Cardiac muscle cell (in vitro differentiated cells and primary cell): Measurements from ENCODE around the gene SHISA3. TPM values are rescaled to one million over a fixed set of nuclear protein-coding genes. Genes with fewer than 3 reads are reported as not detected.
A peak's percentile ranks its signal among the peaks of the same experiment; 100 is the strongest.

ENCODE experiments used
- DNase-seq, 2 donors: peaks; one replicate each; pipeline versions ENCODE4 v3.0.0 to v3.0.0-alpha.2; 2010 to 2017; ENCODE audit warnings: low read depth in 1 of 2, low spot score in 1 of 2
- H3K27ac ChIP-seq: fragments of 200-600 bp; sonication (generic); 2 replicates; pipeline ENCODE4 v1.5.1; 2016
- H3K27me3 ChIP-seq: fragments of 200-600 bp; sonication (generic); 2 replicates; pipeline ENCODE4 v1.6.0; 2016; ENCODE audit warnings: control low read depth
- H3K36me3 ChIP-seq: fragments of 200-600 bp; sonication (generic); 2 replicates; pipeline ENCODE4 v1.5.1; 2016; ENCODE audit warnings: control low read depth
- H3K4me1 ChIP-seq: fragments of 200-600 bp; sonication (generic); 2 replicates; pipeline ENCODE4 v1.8.1; 2017; ENCODE audit warnings: low read depth, mild to moderate bottlenecking, mixed run types
- H3K4me3 ChIP-seq: fragments of 200-600 bp; sonication (generic); 2 replicates; pipeline ENCODE4 v1.5.1; 2016; ENCODE audit warnings: mild to moderate bottlenecking
- H3K9me3 ChIP-seq: fragments of 200-600 bp; sonication (generic); 2 replicates; pipeline ENCODE4 v1.5.1; 2017; ENCODE audit warnings: low read depth, mild to moderate bottlenecking, control low read depth
- CTCF ChIP-seq: IDR thresholded peaks from 2 replicates; pipeline ENCODE4 v1.5.1; 2012; ENCODE audit warnings: low read depth, mild to moderate bottlenecking, low read length
- polyA plus RNA-seq: library from polyadenylated mRNA; unstranded; fragments of >200 nt; fragmentation: Nextera tagmentation; extraction: Ambion mirVana; gene quantifications from 2 replicates; pipeline ENCODE4 v1.2.1, GENCODE V29; 2016
- total RNA-seq: library from RNA; depleted of rRNA; stranded (reverse); fragments of >200 nt; gene quantifications from 2 replicates; pipeline ENCODE4 v1.2.3, GENCODE V29; 2016

SHISA3 gene
- total RNA-seq (13.1 and 13.3 TPM in 2 replicates), polyA plus RNA-seq (7.4 and 12.7 TPM in 2 replicates)

- Histone ChIP-seq H3K36me3 (no peaks in the 10 kb centered on the region), H3K4me1 (peaks cover 14% of the 10 kb centered on the region), H3K4me3 (peak within 1 kb of the TSS; percentile 31), H3K9me3 (no peaks in the 10 kb centered on the region), H3K27ac (no peak within 1 kb of the TSS), H3K27me3 (peaks cover 86% of the 10 kb centered on the region)
- peak; percentile 50 to 65 for DNase-seq
- TF ChIP-seq CTCF = no peak
Observed at GRCh38 chr4:42396752-42397634, at the start of gene SHISA3. Gene SHISA3 (plus strand): TSS chr4:42397488. CDS start chr4:42398057, 569 bp downstream.

- no peak overlapping the region for H3K27ac ChIP-seq
- H3K36me3 ChIP-seq = no peaks in the 10 kb centered on the region
- H3K9me3 ChIP-seq = no peaks in the 10 kb centered on the region
- no peaks in the 10 kb centered on the region for H3K27me3 ChIP-seq
- no peak for DNase-seq
- TF ChIP-seq CTCF = no peak
- no peaks in the 10 kb centered on the region for H3K4me1 ChIP-seq
- no peak overlapping the region for H3K4me3 ChIP-seq
Observed at GRCh38 chr4:42348247-42348646, 49.0 kb upstream of the SHISA3 start.

- H3K27me3 ChIP-seq = no peaks in the 10 kb centered on the region
- no peak for TF ChIP-seq CTCF
- no peaks in the 10 kb centered on the region for H3K9me3 ChIP-seq
- no peak overlapping the region for H3K4me3 ChIP-seq
- DNase-seq = no peak
- H3K27ac ChIP-seq = no peak overlapping the region
- no peaks in the 10 kb centered on the region for H3K4me1 ChIP-seq
- H3K36me3 ChIP-seq = no peaks in the 10 kb centered on the region
Observed at GRCh38 chr4:42348692-42349091, 48.6 kb upstream of the SHISA3 start.

GRCh38 chr4:42350611-42351182 lies 46.6 kb upstream of the SHISA3 start:
- no peak overlapping the region for H3K4me3 ChIP-seq
- no peaks in the 10 kb centered on the region for H3K9me3 ChIP-seq
- no peak overlapping the region for H3K27ac ChIP-seq
- no peaks in the 10 kb centered on the region for H3K27me3 ChIP-seq
- no peaks in the 10 kb centered on the region for H3K4me1 ChIP-seq
- no peak for DNase-seq
- TF ChIP-seq CTCF = no peak
- no peaks in the 10 kb centered on the region for H3K36me3 ChIP-seq

- Histone ChIP-seq H3K36me3 (no peaks in the 10 kb centered on the region), H3K27ac (no peak overlapping the region)
- no peak for TF ChIP-seq CTCF
Observed at GRCh38 chr4:42352049-42352448, 45.2 kb upstream of the SHISA3 start.

More at GRCh38 chr4:42352049-42352448, 45.2 kb upstream of the SHISA3 start:
- Histone ChIP-seq H3K4me1 (no peaks in the 10 kb centered on the region), H3K4me3 (no peak overlapping the region), H3K9me3 (no peaks in the 10 kb centered on the region), H3K27me3 (no peaks in the 10 kb centered on the region)
- DNase-seq = no peak
